ENCODE results near the gene DPH1. TPM values are rescaled to one million over a fixed set of nuclear protein-coding genes. Genes with fewer than 3 reads are reported as not detected.

Gene DPH1
- total RNA-seq, 2 donors from 2014 or later, result 17.2 to 21.6 TPM

GRCh38 chr17:2084766-2085647, 55.1 kb downstream of the DPH1 start:
- Histone ChIP-seq H3K27me3 (no peaks in the 10 kb centered on the region), H3K27ac (peak overlapping the region; percentile 76 to 89), H3K9me3 (no peaks in the 10 kb centered on the region), H3K4me1 (peaks cover 0 to 78% of the 10 kb centered on the region in 2 donors), H3K36me3 (peaks cover 23% of the 10 kb centered on the region), H3K4me3 (no peak overlapping the region)
- TF ChIP-seq CTCF (IDR thresholded peaks at IDR 0.05), result no peak
- DNase-seq (ENCODE audit: low spot score), result no peak

GRCh38 chr17:2085648-2085949, 55.6 kb downstream of the DPH1 start:
- Histone ChIP-seq H3K27me3 (no peaks in the 10 kb centered on the region), H3K9me3 (no peaks in the 10 kb centered on the region), H3K36me3 (peaks cover 17% of the 10 kb centered on the region), H3K4me3 (no peak overlapping the region), H3K4me1 (peaks cover 0 to 84% of the 10 kb centered on the region in 2 donors), H3K27ac (peak overlapping the region; percentile 76 to 89)
- no peak for TF ChIP-seq CTCF (IDR thresholded peaks at IDR 0.05)
- DNase-seq (ENCODE audit: low spot score), result no peak

GRCh38 chr17:2086306-2086705, 56.4 kb downstream of the DPH1 start:
- no peak for DNase-seq (ENCODE audit: low spot score)
- peaks cover 0 to 91% of the 10 kb centered on the region in 2 donors for H3K4me1 ChIP-seq
- TF ChIP-seq CTCF (IDR thresholded peaks at IDR 0.05), result no peak
- H3K9me3 ChIP-seq, result no peaks in the 10 kb centered on the region
- H3K27me3 ChIP-seq, result no peaks in the 10 kb centered on the region
- H3K36me3 ChIP-seq, result peaks cover 10% of the 10 kb centered on the region
- no peak overlapping the region for H3K4me3 ChIP-seq
- H3K27ac ChIP-seq, result peak overlapping the region; percentile 76 to 89

GRCh38 chr17:2087597-2088211, 57.8 kb downstream of the DPH1 start:
- no peak for DNase-seq (ENCODE audit: low spot score)
- H3K4me3 ChIP-seq, result no peak overlapping the region
- no peaks in the 10 kb centered on the region for H3K36me3 ChIP-seq
- H3K27ac ChIP-seq, result peak overlapping the region; percentile 76 to 89
- peaks cover 0 to 89% of the 10 kb centered on the region in 2 donors for H3K4me1 ChIP-seq
- no peaks in the 10 kb centered on the region for H3K27me3 ChIP-seq
- no peak for TF ChIP-seq CTCF (IDR thresholded peaks at IDR 0.05)
- no peaks in the 10 kb centered on the region for H3K9me3 ChIP-seq

- Histone ChIP-seq H3K4me3 (peak overlapping the region; percentile 13 to 33), H3K36me3 (no peaks in the 10 kb centered on the region), H3K27me3 (no peaks in the 10 kb centered on the region), H3K9me3 (no peaks in the 10 kb centered on the region), H3K4me1 (peaks cover 0 to 76% of the 10 kb centered on the region in 2 donors), H3K27ac (peak overlapping the region; percentile 76 to 89)
- no peak for TF ChIP-seq CTCF (IDR thresholded peaks at IDR 0.05)
- DNase-seq (ENCODE audit: low spot score), result no peak
Measured at GRCh38 chr17:2089021-2089422, 59.1 kb downstream of the DPH1 start.
